IMR-90 (cell line): Measurements from ENCODE around the gene SLC22A4. TPM values are rescaled to one million over a fixed set of nuclear protein-coding genes. Genes with fewer than 3 reads are reported as not detected.

Source experiments
- ATAC-seq: fragments of 200-7000 bp; cut with Tn5 transposase; 2 replicates; pipeline ENCODE4 v1.9.1; 2020; ENCODE audit warnings: low read depth, mild to moderate bottlenecking, moderate library complexity
- BruUV-seq: library from RNA; stranded (reverse); fragments of 400-500 nt; replicated peaks from 2 replicates; lab custom pipeline; 2021; lab: Mats Ljungman, UMichigan
- CTCF ChIA-PET: fragments of 300-600 bp; formaldehyde crosslinking; extraction: SDS; loops from one replicate; lab custom pipeline; 2021; ENCODE audit warnings: antibody characterized with exemption; lab: Yijun Ruan, JAX
- POLR2A ChIA-PET: fragments of 300-600 bp; sonication (Branson Sonifier 250); formaldehyde crosslinking; loops from one replicate; lab custom pipeline; 2022; ENCODE audit warnings: antibody characterized with exemption; ENCODE audit not compliant: unreplicated experiment; lab: Charles Lee
- DNase-seq: peaks from one replicate; pipeline ENCODE4 v3.0.0; 2013
- H2AFZ ChIP-seq: replicated peaks from 2 replicates; pipeline ENCODE3; 2013; ENCODE audit warnings: low read length, mild to moderate bottlenecking; ENCODE audit not compliant: poor library complexity
- H2AK5ac ChIP-seq: 2 replicates; pipeline ENCODE4 v1.6.1; 2013; ENCODE audit warnings: low read depth, low read length, inconsistent platforms
- H2AK9ac ChIP-seq: replicated peaks from 2 replicates; pipeline ENCODE3; 2013; ENCODE audit warnings: mild to moderate bottlenecking, low read depth, low read length, moderate library complexity; ENCODE audit not compliant: poor library complexity
- H2BK120ac ChIP-seq: 2 replicates; pipeline ENCODE4 v1.6.1; 2013; ENCODE audit warnings: low read depth, low read length, inconsistent platforms
- H2BK15ac ChIP-seq: 3 replicates; pipeline ENCODE4 v1.6.1; 2013; ENCODE audit warnings: low read depth, low read length, inconsistent platforms
- H2BK20ac ChIP-seq: 2 replicates; pipeline ENCODE4 v1.6.1; 2013; ENCODE audit warnings: low read depth, mild to moderate bottlenecking, inconsistent platforms, low read length, moderate library complexity
- H2BK5ac ChIP-seq: 2 replicates; pipeline ENCODE4 v1.6.1; 2013; ENCODE audit warnings: mild to moderate bottlenecking, low read depth, low read length, inconsistent platforms; ENCODE audit not compliant: poor library complexity, severe bottlenecking
- H3K14ac ChIP-seq: replicated peaks from 2 replicates; pipeline ENCODE4 v1.6.1; 2013; ENCODE audit warnings: low read depth, low read length, inconsistent platforms
- H3K18ac ChIP-seq: 2 replicates; pipeline ENCODE4 v1.6.1; 2013; ENCODE audit warnings: low read depth, low read length, control low read depth
- H3K23ac ChIP-seq: 2 replicates; pipeline ENCODE4 v1.6.1; 2013; ENCODE audit warnings: low read depth, low read length, inconsistent platforms
- H3K27ac ChIP-seq: 2 replicates; pipeline ENCODE4 v1.5.1; 2013; ENCODE audit warnings: mild to moderate bottlenecking, control low read depth, low read length; ENCODE audit not compliant: insufficient read depth
- H3K27me3 ChIP-seq: 2 replicates; pipeline ENCODE4 v1.6.1; 2013; ENCODE audit warnings: low read length; ENCODE audit not compliant: control insufficient read depth, insufficient read depth
- H3K36me3 ChIP-seq: 2 replicates; pipeline ENCODE4 v1.6.1; 2013; ENCODE audit warnings: low read length, mixed read lengths; ENCODE audit not compliant: control insufficient read depth, insufficient read depth
- H3K4ac ChIP-seq: 2 replicates; pipeline ENCODE4 v1.6.1; 2013; ENCODE audit warnings: low read depth, low read length, inconsistent platforms
- H3K4me1 ChIP-seq: 2 replicates; pipeline ENCODE4 v1.6.1; 2013; ENCODE audit warnings: low read length, mixed read lengths; ENCODE audit not compliant: control insufficient read depth, insufficient read depth
- H3K4me2 ChIP-seq: 2 replicates; pipeline ENCODE4 v1.6.1; 2013; ENCODE audit warnings: low read depth, mild to moderate bottlenecking, control low read depth, low read length, moderate library complexity
- H3K4me3 ChIP-seq: 2 replicates; pipeline ENCODE4 v1.5.1; 2013; ENCODE audit warnings: low read depth, mild to moderate bottlenecking, control low read depth, low read length, moderate library complexity; ENCODE audit not compliant: insufficient read depth
- H3K56ac ChIP-seq: 2 replicates; pipeline ENCODE4 v1.6.1; 2013; ENCODE audit warnings: low read length, inconsistent platforms; ENCODE audit not compliant: insufficient read depth; ENCODE audit errors: extremely low read depth
- H3K79me1 ChIP-seq, 2 experiments: 2 replicates each; pipeline ENCODE4 v1.6.1; 2013; ENCODE audit warnings: low read length in 2 of 2, inconsistent platforms in 1 of 2, low read depth in 1 of 2
- H3K9ac ChIP-seq: 2 replicates; pipeline ENCODE4 v1.6.1; 2013; ENCODE audit warnings: low read depth, low read length, control low read depth
- H3K9me1 ChIP-seq: 2 replicates; pipeline ENCODE4 v1.6.1; 2013; ENCODE audit warnings: low read length, inconsistent platforms; ENCODE audit not compliant: insufficient read depth
- H3K9me3 ChIP-seq: 2 replicates; pipeline ENCODE4 v1.6.1; 2013; ENCODE audit warnings: low read length; ENCODE audit not compliant: control insufficient read depth, insufficient read depth
- H4K20me1 ChIP-seq: 2 replicates; pipeline ENCODE4 v1.6.1; 2013; ENCODE audit warnings: low read length, inconsistent platforms; ENCODE audit not compliant: insufficient read depth
- H4K5ac ChIP-seq: 2 replicates; pipeline ENCODE4 v1.6.1; 2013; ENCODE audit warnings: mild to moderate bottlenecking, low read depth, low read length, control low read depth
- H4K8ac ChIP-seq, 2 experiments: 2 replicates each; pipeline ENCODE4 v1.6.1; 2013; ENCODE audit warnings: low read depth in 2 of 2, low read length in 2 of 2, control low read depth in 1 of 2, inconsistent platforms in 1 of 2
- H4K91ac ChIP-seq: 2 replicates; pipeline ENCODE4 v1.6.1; 2013; ENCODE audit warnings: low read depth, low read length, inconsistent platforms; ENCODE audit not compliant: insufficient read depth
- CEBPB ChIP-seq: IDR thresholded peaks from 2 replicates; pipeline ENCODE4 v1.6.1; 2012; ENCODE audit warnings: low read depth, low read length, improper control_type of control experiment
- ELK1 ChIP-seq: fragments of 150-350 bp; IDR thresholded peaks from 2 replicates; pipeline ENCODE4 v1.6.1; 2016; ENCODE audit warnings: low read depth, mild to moderate bottlenecking, low read length, moderate library complexity, borderline replicate concordance
- FOS ChIP-seq: fragments of 150-350 bp; IDR thresholded peaks from 2 replicates; pipeline ENCODE4 v1.6.1; 2016; ENCODE audit warnings: low read depth, low read length
- MAZ ChIP-seq: IDR thresholded peaks from 2 replicates; pipeline ENCODE4 v1.6.1; 2012; ENCODE audit warnings: low read depth, mild to moderate bottlenecking, low read length, improper control_type of control experiment, moderate library complexity, borderline replicate concordance
- NFE2L2 ChIP-seq: fragments of 150-350 bp; IDR thresholded peaks from 2 replicates; pipeline ENCODE4 v1.6.1; 2016; ENCODE audit warnings: low read depth, mild to moderate bottlenecking, low read length
- RAD21 ChIP-seq: IDR thresholded peaks from 2 replicates; pipeline ENCODE4 v1.6.1; 2012; ENCODE audit warnings: low read length, improper control_type of control experiment
- RCOR1 ChIP-seq: IDR thresholded peaks from 2 replicates; pipeline ENCODE4 v1.6.1; 2012; ENCODE audit warnings: mild to moderate bottlenecking, low read length, improper control_type of control experiment; ENCODE audit not compliant: insufficient replicate concordance
- RFX5 ChIP-seq: IDR thresholded peaks from 2 replicates; pipeline ENCODE4 v1.8.0; 2012; ENCODE audit warnings: low read depth, mild to moderate bottlenecking, low read length, moderate library complexity
- SMC3 ChIP-seq: fragments of 150-350 bp; IDR thresholded peaks from 2 replicates; pipeline ENCODE4 v1.6.1; 2016; ENCODE audit warnings: low read depth, mild to moderate bottlenecking, antibody characterized with exemption, low read length, moderate library complexity
- WGBS, 2 experiments: methylation state at CpG; one replicate each; pipeline versions ENCODE4 v1.1.5 to v1.1.7; 2013; ENCODE audit warnings: missing lambda C conversion rate in 2 of 2; ENCODE audit not compliant: insufficient read length in 1 of 2; ENCODE audit errors: extremely low coverage in 2 of 2; 5-methylcytosine and 5-hydroxymethylcytosine counted together
- dilution Hi-C: fragments of 300-500 bp; cut with HindIII; formaldehyde crosslinking; loops from one replicate; pipeline ENCODE4 v1.14.3; 2018; ENCODE audit warnings: low sequenced_read_pairs; ENCODE audit not compliant: unreplicated experiment
- in situ Hi-C: fragments of 300-500 bp; cut with MboI; formaldehyde crosslinking; loops from 3 replicates; pipeline ENCODE4 v1.14.3; 2019; ENCODE audit warnings: low sequenced_read_pairs, inconsistent platforms, mixed read lengths
- intact Hi-C: fragments of 100-400 bp; cut with micrococcal nuclease; formaldehyde crosslinking; loops from 2 replicates; pipeline ENCODE4 v1.10.0; 2022
- polyA plus RNA-seq, 3 experiments: library from polyadenylated mRNA; depleted of rRNA; stranded (reverse); fragments of >200 nt; gene quantifications; 2 replicates each; pipeline ENCODE4 v1.2.3, GENCODE V29; 2012; ENCODE audit warnings: low replicate concordance in 1 of 3
- total RNA-seq: library from RNA; depleted of rRNA; stranded (reverse); fragments of >200 nt; gene quantifications from 2 replicates; pipeline ENCODE4 v1.2.3, GENCODE V29; 2012

SLC22A4 gene
- total and polyA plus RNA-seq, 2 of the 4 experiments (the other 2 are of a cell fraction), result 2.6 to 3.2 TPM

DNA sequence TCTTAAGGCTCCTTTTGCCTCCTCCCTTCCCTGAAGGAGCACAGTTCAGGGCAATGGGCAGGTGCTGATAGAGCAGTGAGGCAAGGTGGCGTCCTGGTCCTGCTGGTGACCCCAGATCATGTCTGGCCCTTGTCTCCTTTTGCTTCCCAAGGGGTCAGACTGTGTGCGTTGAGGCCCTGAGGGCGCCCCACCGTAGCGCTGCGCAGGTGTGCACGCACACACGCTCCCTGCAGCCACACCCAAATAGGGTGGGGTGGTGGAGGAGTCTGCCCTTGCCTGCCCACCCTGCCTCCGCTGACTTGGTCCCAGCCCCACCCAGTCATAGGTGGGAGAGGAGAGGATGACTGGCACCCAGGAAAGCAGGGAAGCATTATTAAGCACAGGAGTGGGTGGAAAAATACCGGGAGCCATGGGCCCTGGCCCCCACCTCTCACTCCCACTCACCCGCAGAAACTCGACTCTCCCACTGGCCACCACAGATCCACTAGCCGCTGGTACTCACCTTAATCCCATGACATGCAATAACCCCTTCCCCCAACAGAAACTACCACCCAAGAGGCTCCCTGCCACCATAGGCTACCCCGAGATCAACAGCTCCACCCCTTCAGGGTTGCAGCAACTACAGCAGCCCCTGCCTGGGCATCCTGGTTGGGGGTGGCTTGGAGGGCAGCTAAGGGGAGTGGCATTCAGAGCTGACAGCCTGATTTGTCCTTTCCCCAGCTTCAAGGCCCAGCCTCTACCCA lies 20.0 kb upstream of the SLC22A4 start:
- in situ Hi-C loops, result no loop called here
- WGBS, 2 experiments, result no CpG with 5 or more reads among the region's 14 CpGs
- Histone ChIP-seq H3K9me3 (no peaks in the 10 kb centered on the region), H3K4me2 (no peak overlapping the region), H3K9me1 (peaks cover 9% of the 10 kb centered on the region), H3K14ac (no peak overlapping the region), H3K4ac (no peak overlapping the region), H3K27me3 (no peaks in the 10 kb centered on the region), H4K5ac (no peak overlapping the region), H2AK9ac (no peak overlapping the region), H3K4me1 (peaks cover 12% of the 10 kb centered on the region), H4K8ac (no peak overlapping the region), H2AFZ (no peak overlapping the region), H3K9ac (no peak overlapping the region), H3K18ac (no peak overlapping the region), H3K56ac (no peak overlapping the region), H3K79me1 (peaks cover 0 to 16% of the 10 kb centered on the region in 2 experiments; a peak in 2 of 4 replicates), H2BK5ac (no peak overlapping the region), H3K23ac (no peak overlapping the region), H4K91ac (no peak overlapping the region), H2BK15ac (no peak overlapping the region), H2BK120ac (no peak overlapping the region), H4K20me1 (peaks cover 3% of the 10 kb centered on the region; the same call in 1 of the 2 replicates), H2AK5ac (no peak overlapping the region), H2BK20ac (no peak overlapping the region), H3K27ac (no peak overlapping the region), H3K4me3 (no peak overlapping the region), H3K36me3 (peaks cover 34% of the 10 kb centered on the region)
- TF ChIP-seq RCOR1 (no peak), SMC3 (no peak), MAZ (no peak), CEBPB (no peak), ELK1 (no peak), NFE2L2 (no peak), RFX5 (no peak), RAD21 (no peak), FOS (no peak)
- DNase-seq, result no peak
- dilution Hi-C loops, result no loop called here
- ATAC-seq, result no peak
- no TSS peak for BruUV-seq
- CTCF ChIA-PET, result interaction anchor here (0.7 kb wide), 1 partner anchor 84 kb away, joined by 3 read pairs; no protein-coding TSS in a partner anchor
- intact Hi-C loops, result no loop called here
- POLR2A ChIA-PET, result no interaction called here
